GM12872 (cell line): ENCODE results near the gene NACA.

Experiments
- TF ChIP-seq, protein P1 (sequence below): IDR thresholded peaks from 3 replicates; pipeline ENCODE4 v1.5.1; 2011; ENCODE audit warnings: low read depth, mild to moderate bottlenecking, low read length, moderate library complexity; ENCODE audit not compliant: insufficient read depth

NACA gene

DNA sequence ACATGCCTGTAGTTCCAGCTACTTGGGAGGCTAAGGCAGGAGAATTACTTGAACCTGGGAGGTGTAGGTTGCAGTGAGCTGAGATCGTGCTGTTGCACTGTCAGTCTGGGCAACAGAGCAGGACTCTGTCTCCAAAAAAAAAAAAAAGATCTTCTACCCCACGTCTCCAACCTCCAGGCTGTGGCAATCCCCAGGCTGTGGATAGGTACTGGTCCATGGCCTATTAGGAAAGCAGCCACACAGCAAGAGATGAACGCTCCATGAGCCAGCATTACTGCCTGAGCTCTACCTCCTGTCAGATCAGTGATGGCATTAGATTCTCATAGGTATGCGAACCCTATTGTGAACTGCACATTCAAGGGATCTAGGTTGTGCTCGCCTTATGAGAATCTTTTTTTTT lies 30.9 kb downstream of the NACA start:
- TF ChIP-seq, protein P1, sequence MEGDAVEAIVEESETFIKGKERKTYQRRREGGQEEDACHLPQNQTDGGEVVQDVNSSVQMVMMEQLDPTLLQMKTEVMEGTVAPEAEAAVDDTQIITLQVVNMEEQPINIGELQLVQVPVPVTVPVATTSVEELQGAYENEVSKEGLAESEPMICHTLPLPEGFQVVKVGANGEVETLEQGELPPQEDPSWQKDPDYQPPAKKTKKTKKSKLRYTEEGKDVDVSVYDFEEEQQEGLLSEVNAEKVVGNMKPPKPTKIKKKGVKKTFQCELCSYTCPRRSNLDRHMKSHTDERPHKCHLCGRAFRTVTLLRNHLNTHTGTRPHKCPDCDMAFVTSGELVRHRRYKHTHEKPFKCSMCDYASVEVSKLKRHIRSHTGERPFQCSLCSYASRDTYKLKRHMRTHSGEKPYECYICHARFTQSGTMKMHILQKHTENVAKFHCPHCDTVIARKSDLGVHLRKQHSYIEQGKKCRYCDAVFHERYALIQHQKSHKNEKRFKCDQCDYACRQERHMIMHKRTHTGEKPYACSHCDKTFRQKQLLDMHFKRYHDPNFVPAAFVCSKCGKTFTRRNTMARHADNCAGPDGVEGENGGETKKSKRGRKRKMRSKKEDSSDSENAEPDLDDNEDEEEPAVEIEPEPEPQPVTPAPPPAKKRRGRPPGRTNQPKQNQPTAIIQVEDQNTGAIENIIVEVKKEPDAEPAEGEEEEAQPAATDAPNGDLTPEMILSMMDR: no peak

DNA sequence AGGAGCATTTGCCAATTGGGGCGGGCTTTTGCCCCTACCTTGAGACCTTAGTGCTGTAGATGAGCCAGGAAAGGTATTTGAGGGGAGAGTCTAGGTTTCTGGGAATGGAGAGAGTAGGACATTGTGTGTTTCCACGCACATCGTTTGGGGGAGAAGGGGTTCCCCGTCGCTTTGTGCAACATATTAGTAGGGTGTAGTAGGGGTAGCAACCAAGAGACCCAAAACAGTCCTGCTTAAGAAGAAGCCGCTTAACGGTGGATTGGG lies 36.3 kb downstream of the NACA start:
- TF ChIP-seq, protein P1: no peak

DNA sequence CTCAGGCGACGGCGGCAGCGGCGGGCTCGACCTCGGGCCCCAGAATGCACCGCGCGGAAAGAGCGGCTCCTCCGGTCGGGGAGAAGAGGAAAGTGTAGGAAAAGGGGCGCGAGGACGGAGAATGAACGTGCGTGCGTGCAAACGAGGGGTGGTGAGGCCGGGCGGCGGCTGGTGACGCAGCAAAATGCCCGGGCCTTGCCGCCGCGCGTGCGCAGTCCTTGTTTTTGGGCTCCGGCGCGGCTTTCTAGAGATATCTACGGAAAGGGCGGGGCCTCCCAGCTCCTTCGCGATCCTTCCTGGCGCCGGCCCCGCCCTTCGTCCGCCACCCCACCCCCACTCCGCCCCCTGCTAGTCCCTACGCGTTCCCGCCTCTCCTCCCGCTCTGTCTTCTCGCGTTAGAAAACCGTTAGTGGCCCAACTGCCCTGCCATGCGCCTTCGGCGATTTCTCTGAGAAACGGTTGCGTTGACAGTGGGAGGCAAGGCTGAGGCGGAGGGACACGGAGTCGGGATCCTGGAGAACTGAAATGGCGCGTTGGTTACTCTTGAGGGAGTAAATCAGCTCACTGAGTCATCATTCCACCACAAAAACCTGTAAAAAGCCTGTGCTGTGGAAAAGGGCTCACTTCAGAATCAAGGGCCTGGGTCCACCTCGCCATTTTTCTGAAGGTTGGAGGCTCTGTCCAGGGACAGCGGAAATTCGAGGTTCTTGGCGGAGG lies 36.8 kb downstream of the NACA start, which contains the start of gene PTGES3:
Gene PTGES3, minus strand, starts transcription at position 156 of the 717 bp plus-strand sequence. CDS start 285 bp downstream, outside the sequence.
- TF ChIP-seq, protein P1: no peak

DNA sequence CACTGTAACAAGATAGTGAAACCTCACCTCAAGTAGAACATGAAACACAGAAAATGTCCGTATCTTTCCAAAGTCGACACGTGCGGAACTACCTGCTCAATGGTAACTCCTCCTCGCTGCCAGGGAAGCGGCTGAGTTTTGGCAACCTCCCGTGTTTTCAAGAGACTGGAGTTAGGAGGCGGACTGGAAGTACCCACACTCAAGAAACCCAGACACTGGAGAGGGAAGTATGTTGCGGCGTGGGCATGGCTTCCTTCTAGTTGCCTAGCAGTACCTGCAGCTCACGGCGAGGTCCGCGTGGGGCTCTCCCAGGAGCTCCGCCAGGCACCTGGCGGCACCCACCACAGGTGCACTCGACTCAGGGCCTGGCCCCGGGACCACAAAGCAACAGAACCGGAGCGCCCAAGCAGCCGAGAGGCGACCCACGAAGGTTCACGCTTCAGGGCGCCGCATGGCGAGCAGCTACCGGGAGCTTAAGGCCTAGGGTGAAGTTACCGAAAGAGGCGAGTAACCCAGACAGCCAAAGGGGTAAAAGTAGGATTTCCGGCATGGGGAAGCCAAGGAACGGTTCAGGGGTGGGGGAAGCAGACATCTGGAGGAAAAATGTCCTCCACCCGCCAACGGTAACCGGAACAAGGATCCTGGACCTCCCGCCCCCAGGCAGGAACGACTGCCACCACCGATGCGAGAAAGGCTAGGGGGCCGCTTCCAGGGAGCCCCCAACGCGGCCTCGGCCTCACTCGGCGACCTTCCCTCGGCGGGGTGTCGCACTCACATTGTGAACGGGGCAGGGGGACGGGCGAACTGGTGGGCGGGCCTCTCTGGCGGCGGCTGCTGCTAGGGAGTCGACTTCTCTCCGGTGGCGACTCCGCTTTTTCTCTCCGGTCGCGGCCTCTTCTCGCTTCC lies 37.6 kb downstream of the NACA start:
- TF ChIP-seq, protein P1: no peak

DNA sequence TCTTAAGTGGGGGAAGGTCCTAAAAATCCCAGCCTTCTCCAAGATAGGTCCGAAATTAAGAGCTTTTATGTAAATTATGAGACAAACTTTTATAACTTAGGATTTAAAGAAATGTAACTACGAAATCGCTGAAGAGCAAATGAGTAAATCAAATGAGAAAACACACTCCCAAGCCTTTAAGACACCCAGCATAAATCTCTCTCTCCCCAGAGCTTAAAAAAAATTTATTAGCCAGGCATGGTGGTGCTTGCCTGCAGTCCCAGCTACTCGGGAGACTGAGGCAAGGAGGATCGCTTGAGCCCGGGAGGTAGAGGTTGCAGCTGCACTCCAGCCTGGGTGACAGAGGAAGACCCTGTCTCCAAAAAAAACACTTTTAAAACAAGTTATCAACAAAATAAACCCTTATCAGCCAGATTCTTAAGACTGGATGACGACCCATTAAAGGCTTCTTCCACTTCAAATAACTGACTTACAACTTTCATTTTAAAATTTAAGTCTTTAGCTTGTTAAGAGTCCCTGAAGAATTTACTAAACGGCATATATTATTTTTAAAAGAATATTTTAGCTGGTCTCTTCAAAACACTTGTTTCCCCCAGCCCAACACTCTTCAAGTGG lies 40.2 kb downstream of the NACA start:
- TF ChIP-seq, protein P1: no peak

DNA sequence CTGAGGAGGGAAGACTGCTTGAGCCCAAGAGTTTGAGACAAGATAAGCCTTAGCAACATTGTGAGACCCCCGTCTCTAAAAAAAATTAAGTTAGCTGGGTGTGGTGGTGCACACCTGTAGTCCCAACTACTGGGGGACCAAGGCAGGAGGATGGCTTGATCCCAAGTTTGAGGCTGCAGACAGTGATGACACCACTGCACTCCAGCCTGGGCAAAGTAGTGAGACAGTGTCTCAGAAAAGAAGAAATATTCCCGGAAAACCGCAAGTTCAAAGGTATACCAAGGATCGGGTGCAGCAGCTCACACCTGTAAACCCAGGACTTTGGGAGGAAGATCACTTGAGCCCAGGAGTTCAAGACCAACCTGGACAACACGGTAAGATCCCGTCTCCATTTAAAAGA lies 42.8 kb downstream of the NACA start:
- TF ChIP-seq, protein P1: no peak

DNA sequence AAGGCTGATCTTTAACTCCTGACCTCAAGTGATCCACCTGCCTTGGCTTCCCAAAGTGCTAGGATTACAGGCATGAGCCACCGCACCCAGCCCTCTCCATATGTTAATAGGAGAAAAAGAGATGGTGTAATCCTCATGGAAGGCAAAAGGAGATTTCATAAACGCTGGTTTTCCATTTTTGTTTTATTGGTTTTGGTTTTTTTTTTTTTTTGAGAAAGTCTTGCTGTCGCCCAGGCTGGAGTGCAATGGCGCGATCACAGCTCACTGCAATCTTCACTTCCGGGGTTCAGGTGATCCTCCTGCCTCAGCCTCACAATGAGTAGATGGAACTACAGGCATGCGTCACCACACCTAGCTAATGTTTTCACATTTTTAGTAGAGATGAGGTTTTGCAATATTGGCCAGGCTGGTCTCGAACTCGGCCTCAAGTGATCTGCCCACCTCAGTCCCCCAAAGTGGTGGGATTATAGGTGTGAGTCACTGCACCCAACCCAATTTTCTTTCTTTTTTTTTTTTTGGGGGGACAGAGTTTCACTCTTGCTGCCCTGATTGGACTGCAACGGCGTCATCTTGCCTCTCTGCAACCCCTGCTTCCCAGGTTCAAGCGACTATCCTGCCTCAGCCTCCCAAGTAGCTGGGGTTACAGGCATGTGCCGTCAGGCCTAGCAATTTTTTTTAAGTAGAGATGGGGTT lies 45.1 kb downstream of the NACA start:
- TF ChIP-seq, protein P1: no peak
